ENCODE results near the gene BANP. TPM values are rescaled to one million over a fixed set of nuclear protein-coding genes. Genes with fewer than 3 reads are reported as not detected.
"Not testable (repeated sequence)": the region's sequence is repeated elsewhere in the genome, so short reads cannot be mapped to it uniquely, and the experiment has no call there.

Gene BANP
- total and polyA plus RNA-seq, 2 experiments from 2014 or later = 14.8 TPM

DNA sequence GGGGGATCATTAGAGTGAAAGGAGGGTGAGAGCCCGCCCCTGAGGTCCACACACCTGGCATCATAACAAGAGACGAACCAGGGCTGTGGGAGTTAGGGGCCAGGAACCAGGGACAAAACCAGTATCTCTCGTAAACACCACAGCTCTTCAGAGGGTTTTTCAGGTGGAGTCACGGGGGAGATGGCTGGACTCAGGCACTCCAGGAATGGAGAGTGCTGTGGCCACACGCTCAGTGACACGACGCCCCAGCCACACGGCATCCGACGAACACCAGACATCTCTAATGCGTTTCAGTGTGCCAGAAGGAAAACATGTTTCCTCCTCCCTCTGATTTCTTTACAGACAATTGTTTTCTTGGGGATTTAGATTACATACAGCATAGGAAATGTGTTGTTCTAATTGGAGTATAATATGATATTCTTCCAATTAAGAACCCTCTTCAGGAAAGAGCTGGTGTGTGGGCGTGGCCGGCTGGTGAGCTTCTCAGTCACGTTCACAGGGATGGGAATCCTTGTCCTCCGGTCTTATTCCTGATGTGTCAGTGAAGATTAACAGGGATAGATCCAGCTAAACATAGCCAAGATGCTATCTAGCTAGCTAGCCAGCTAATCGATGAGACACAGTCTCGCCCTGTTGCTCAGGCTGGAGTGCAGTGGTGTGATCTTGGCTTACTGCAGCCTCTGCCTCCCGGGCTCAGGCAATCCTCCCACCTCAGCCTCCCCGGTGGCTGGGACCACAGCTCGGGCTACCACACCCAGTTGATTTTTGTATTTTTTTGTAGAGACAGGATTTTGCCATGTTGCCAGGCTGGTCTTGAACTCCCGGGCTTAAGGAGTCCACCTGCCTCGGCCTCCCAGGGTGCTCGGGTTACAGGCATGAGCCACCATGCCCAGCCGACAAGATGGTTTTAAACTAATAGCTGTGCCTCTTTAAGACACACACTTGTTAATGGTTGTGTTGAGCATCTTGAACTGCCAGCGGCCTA is 98.6 kb downstream of the BANP start:
- no peaks in the 10 kb centered on the region for H3K79me2 ChIP-seq (ENCODE audit: insufficient read depth)
- H3F3A ChIP-seq (ENCODE audit: insufficient read depth) = no peaks in the 10 kb centered on the region
- H3K9me2 ChIP-seq (ENCODE audit: insufficient read depth) = no peaks in the 10 kb centered on the region
- H3K9me3 ChIP-seq (ENCODE audit: low read depth) = no peaks in the 10 kb centered on the region
- no peak overlapping the region for H3K9ac ChIP-seq
- H3K27ac ChIP-seq = no peak overlapping the region
- H2AFZ ChIP-seq = no peak overlapping the region
- no peak for DNase-seq
- H3K36me3 ChIP-seq (ENCODE audit: low read depth) = no peaks in the 10 kb centered on the region
- H3K4me3 ChIP-seq = no peak overlapping the region
- no peaks in the 10 kb centered on the region for H3K4me1 ChIP-seq (ENCODE audit: insufficient read depth)
- WGBS, 2 experiments (ENCODE audit: low coverage in 1 of 2, low lambda C conversion rate in 2 of 2, missing lambda C conversion rate in 2 of 2) = 86 to 87% methylated on average over 24 to 25 of the region's 25 CpGs
- H3K4me2 ChIP-seq (ENCODE audit: unreplicated experiment) = no peak overlapping the region
- no peaks in the 10 kb centered on the region for H3K27me3 ChIP-seq (replicated peaks; ENCODE audit: insufficient read depth)
- in situ Hi-C loops (cut with MboI) = no loop called here
- TF ChIP-seq EZH2phosphoT487 (IDR thresholded peaks at IDR 0.05; ENCODE audit: insufficient read depth, low read depth) (no peak), EZH2 (IDR thresholded peaks at IDR 0.05; ENCODE audit: insufficient read depth, poor library complexity, severe bottlenecking) (no peak)
- no peaks in the 10 kb centered on the region for H4K20me1 ChIP-seq (ENCODE audit: insufficient read depth)

DNA sequence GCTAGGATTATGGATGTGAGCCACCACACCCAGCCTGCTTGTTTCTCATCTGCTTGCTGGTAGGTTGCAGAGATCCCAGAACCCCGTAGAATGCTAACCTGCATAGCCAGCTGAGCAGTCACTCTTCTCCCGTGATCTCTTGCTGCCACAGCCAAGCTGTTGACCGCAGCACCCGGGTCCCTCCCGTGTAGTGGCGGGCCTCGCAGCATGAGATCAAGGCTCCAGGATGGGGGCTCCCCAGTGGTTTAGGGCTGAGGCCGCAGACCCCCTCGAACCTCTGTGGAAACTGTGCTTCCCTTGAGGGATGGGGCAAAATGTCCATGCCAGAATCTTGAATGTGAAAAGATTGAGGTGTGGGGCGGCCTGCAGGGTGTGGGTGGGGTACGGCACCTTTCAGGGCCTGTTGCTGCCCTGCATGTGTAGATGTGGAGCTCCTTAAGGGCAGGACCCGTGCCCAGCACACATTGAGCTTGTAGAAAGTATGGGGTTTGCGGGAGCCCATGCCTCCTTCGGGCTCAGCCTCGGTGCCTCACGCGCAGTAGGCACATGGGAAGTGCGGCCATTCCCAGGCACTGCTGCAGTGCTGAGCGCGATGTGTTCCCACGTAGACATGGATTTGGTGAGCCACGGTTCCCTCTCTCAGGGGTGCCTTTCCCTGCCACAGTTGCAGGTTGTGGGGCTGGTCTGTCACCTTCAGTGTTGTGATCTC is 99.9 kb downstream of the BANP start:
- Histone ChIP-seq H3K79me2 (ENCODE audit: insufficient read depth) (no peaks in the 10 kb centered on the region), H2AFZ (no peak overlapping the region), H4K20me1 (ENCODE audit: insufficient read depth) (no peaks in the 10 kb centered on the region), H3K4me2 (ENCODE audit: unreplicated experiment) (no peak overlapping the region), H3K9me2 (ENCODE audit: insufficient read depth) (no peaks in the 10 kb centered on the region), H3K27ac (no peak overlapping the region), H3K9me3 (ENCODE audit: low read depth) (no peaks in the 10 kb centered on the region), H3K4me3 (no peak overlapping the region), H3K36me3 (ENCODE audit: low read depth) (no peaks in the 10 kb centered on the region), H3K4me1 (ENCODE audit: insufficient read depth) (no peaks in the 10 kb centered on the region), H3K27me3 (replicated peaks; ENCODE audit: insufficient read depth) (no peaks in the 10 kb centered on the region), H3K9ac (no peak overlapping the region), H3F3A (ENCODE audit: insufficient read depth) (no peaks in the 10 kb centered on the region)
- no peak for DNase-seq
- WGBS, 2 experiments (ENCODE audit: low coverage in 1 of 2, low lambda C conversion rate in 2 of 2, missing lambda C conversion rate in 2 of 2) = 96 to 98% methylated on average over 22 of the region's 22 CpGs
- TF ChIP-seq EZH2phosphoT487 (IDR thresholded peaks at IDR 0.05; ENCODE audit: insufficient read depth, low read depth) (no peak), EZH2 (IDR thresholded peaks at IDR 0.05; ENCODE audit: insufficient read depth, poor library complexity, severe bottlenecking) (no peak)
- in situ Hi-C loops (cut with MboI) = no loop called here

DNA sequence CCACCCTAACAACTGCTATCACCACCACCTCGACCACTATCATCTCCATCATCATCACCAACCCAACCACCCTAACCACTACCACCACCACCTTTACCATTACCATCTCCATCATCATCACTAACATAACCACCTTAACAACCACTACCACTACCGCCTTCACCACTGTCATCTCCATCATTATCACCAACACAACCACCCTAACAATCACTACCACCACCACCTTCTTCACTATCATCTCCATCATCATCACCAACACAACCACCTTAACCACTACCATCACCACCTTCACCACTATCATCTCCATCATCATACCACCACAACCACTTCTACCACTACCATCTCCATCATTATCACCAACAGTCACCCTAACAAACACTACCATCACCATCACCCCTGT is 101.4 kb downstream of the BANP start:
- Histone ChIP-seq H3F3A (ENCODE audit: insufficient read depth) (no peaks in the 10 kb centered on the region), H3K4me1 (ENCODE audit: insufficient read depth) (no peaks in the 10 kb centered on the region), H4K20me1 (ENCODE audit: insufficient read depth) (no peaks in the 10 kb centered on the region), H2AFZ (no peak overlapping the region), H3K9me3 (ENCODE audit: low read depth) (no peaks in the 10 kb centered on the region), H3K4me2 (ENCODE audit: unreplicated experiment) (no peak overlapping the region), H3K27me3 (replicated peaks; ENCODE audit: insufficient read depth) (no peaks in the 10 kb centered on the region), H3K27ac (no peak overlapping the region), H3K9me2 (ENCODE audit: insufficient read depth) (no peaks in the 10 kb centered on the region), H3K9ac (no peak overlapping the region), H3K36me3 (ENCODE audit: low read depth) (no peaks in the 10 kb centered on the region), H3K79me2 (ENCODE audit: insufficient read depth) (no peaks in the 10 kb centered on the region), H3K4me3 (no peak overlapping the region)
- in situ Hi-C loops (cut with MboI) = no loop called here
- no peak for DNase-seq
- 97 to 100% methylated on average over 2 of the region's 2 CpGs for WGBS, 2 experiments (ENCODE audit: low coverage in 1 of 2, low lambda C conversion rate in 2 of 2, missing lambda C conversion rate in 2 of 2)
- TF ChIP-seq EZH2 (IDR thresholded peaks at IDR 0.05; ENCODE audit: insufficient read depth, poor library complexity, severe bottlenecking) (no peak), EZH2phosphoT487 (IDR thresholded peaks at IDR 0.05; ENCODE audit: insufficient read depth, low read depth) (no peak)

DNA sequence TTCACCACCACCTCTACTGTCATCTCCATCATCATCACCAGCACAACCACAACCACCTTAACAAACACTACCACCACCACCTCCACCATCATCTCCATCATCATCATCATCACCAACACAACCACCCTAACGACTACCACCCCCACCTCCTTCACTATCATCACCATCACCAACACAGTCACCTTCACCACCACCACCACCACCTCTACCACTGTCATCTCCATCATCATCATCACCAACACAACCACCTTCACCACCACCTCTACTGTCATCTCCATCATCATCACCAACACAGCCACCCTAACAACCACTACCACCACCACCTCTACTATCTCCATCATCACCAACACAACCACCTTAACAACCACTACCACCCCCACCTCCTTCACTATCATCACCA is 102.2 kb downstream of the BANP start:
- H3K4me2 ChIP-seq (ENCODE audit: unreplicated experiment); H3K27me3 ChIP-seq (replicated peaks; ENCODE audit: insufficient read depth); H3K27ac ChIP-seq; in situ Hi-C loops (cut with MboI); H2AFZ ChIP-seq; H3K4me3 ChIP-seq; H3K9ac ChIP-seq; H3K36me3 ChIP-seq (ENCODE audit: low read depth); H4K20me1 ChIP-seq (ENCODE audit: insufficient read depth); H3K9me3 ChIP-seq (ENCODE audit: low read depth); DNase-seq; H3F3A ChIP-seq (ENCODE audit: insufficient read depth); H3K4me1 ChIP-seq (ENCODE audit: insufficient read depth); H3K9me2 ChIP-seq (ENCODE audit: insufficient read depth); H3K79me2 ChIP-seq (ENCODE audit: insufficient read depth): not testable (repeated sequence)
- WGBS, 2 experiments (ENCODE audit: low coverage in 1 of 2, low lambda C conversion rate in 2 of 2, missing lambda C conversion rate in 2 of 2) = 100% methylated on average over 1 of the region's 1 CpG

Measured in GM23248 (cell line).